ENCODE data around the gene BLVRB. TPM values are rescaled to one million over a fixed set of nuclear protein-coding genes. Genes with fewer than 3 reads are reported as not detected.

Gene BLVRB
- total and polyA plus RNA-seq, 9 of the 15 experiments (the other 6 are each of a cell fraction or from before 2014, with no cell fraction given), result 81.1 to 749 (median 331) TPM

GRCh38 chr19:40424637-40425449 lies 40.7 kb downstream of the BLVRB start (continued):
- no peak for TF ChIP-seq REST (IDR thresholded peaks at IDR 0.05; ENCODE audit: borderline replicate concordance)
- TF ChIP-seq REST (CRISPR knock-in tag; IDR thresholded peaks at IDR 0.05; ENCODE audit: low read depth), result 0 out of 2 replicates have a peak, but pooled peaks have one; percentile 45
- no peak for TF ChIP-seq HLTF (IDR thresholded peaks at IDR 0.05)
- TF ChIP-seq BCOR (IDR thresholded peaks at IDR 0.05), result no peak; the same call in 1 of the 2 replicates
- TF ChIP-seq CBX3 (IDR thresholded peaks at IDR 0.05; ENCODE audit: borderline replicate concordance in 1 of 2, low read length in 2 of 2), result no peak
- no peak for TF ChIP-seq CEBPZ (IDR thresholded peaks at IDR 0.05; ENCODE audit: borderline replicate concordance, low read depth, low read length)
- no peak for TF ChIP-seq ZBTB12 (CRISPR knock-in tag; IDR thresholded peaks at IDR 0.05)
- no peak for TF ChIP-seq TBL1XR1 (IDR thresholded peaks at IDR 0.05; ENCODE audit: low read length in 2 of 2)
- no peak for TF ChIP-seq ZFP36 (IDR thresholded peaks at IDR 0.05; ENCODE audit: low read depth, low read length, partially characterized antibody)
- no peak for TF ChIP-seq L3MBTL2 (IDR thresholded peaks at IDR 0.05)
- no peak for TF ChIP-seq SETDB1 (IDR thresholded peaks at IDR 0.05; ENCODE audit: low read length)

Data from K562 (cell line).